Lower leg skin (tissue), 4 donors: ENCODE measurements around the gene HSD17B12. TPM values are rescaled to one million over a fixed set of nuclear protein-coding genes. Genes with fewer than 3 reads are reported as not detected.
A peak's percentile ranks its signal among the peaks of the same experiment; 100 is the strongest.

Source experiments
- DNase-seq, 2 donors: peaks; one replicate each; pipeline ENCODE4 v3.0.0-alpha.2; 2019; ENCODE audit warnings: low spot score in 2 of 2
- H3K4me3 ChIP-seq: fragments of 200-600 bp; sonication (generic); 2 replicates; pipeline ENCODE4 v1.5.1; 2017; ENCODE audit warnings: mild to moderate bottlenecking, low read depth; ENCODE audit not compliant: poor library complexity, severe bottlenecking
- CTCF ChIP-seq, 3 donors: fragments of 450-650 bp; IDR thresholded peaks; one replicate each; pipeline ENCODE4 v1.5.1; 2016; ENCODE audit warnings: antibody characterized with exemption in 3 of 3, mild to moderate bottlenecking in 3 of 3, moderate library complexity in 2 of 3
- POLR2A ChIP-seq, 2 donors: fragments of 450-650 bp; IDR thresholded peaks; one replicate each; pipeline ENCODE4 v1.6.1; 2016 to 2017; ENCODE audit warnings: antibody characterized with exemption in 2 of 2, mild to moderate bottlenecking in 1 of 2, moderate library complexity in 1 of 2
- WGBS, 2 donors: methylation state at CpG; one replicate each; pipeline ENCODE4 v1.1.5; 2018; 5-methylcytosine and 5-hydroxymethylcytosine counted together
- intact Hi-C: fragments of 100-400 bp; cut with DNase I; formaldehyde crosslinking; loops from one replicate; pipeline ENCODE4 v1.15.0; 2023; ENCODE audit warnings: low total_unique reads
- total RNA-seq, 4 donors: library from RNA; depleted of rRNA; stranded (reverse); fragments of >200 nt; gene quantifications; one replicate each; pipeline ENCODE4 v1.1.0, GENCODE V29; 2016

The HSD17B12 gene
- total RNA-seq, 4 donors from 2014 or later, result 32.0 to 69.7 (median 46.6) TPM

GRCh38 chr11:43842021-43842420, 161.5 kb downstream of the HSD17B12 start:
- intact Hi-C loops, result no loop called here
- TF ChIP-seq POLR2A (IDR thresholded peaks at IDR 0.05) (no peak), CTCF (IDR thresholded peaks at IDR 0.05) (no peak)
- 85 to 97% methylated on average over 1 of the region's 1 CpG for WGBS, 2 donors
- DNase-seq, result no peak
- no peak overlapping the region for H3K4me3 ChIP-seq

DNA sequence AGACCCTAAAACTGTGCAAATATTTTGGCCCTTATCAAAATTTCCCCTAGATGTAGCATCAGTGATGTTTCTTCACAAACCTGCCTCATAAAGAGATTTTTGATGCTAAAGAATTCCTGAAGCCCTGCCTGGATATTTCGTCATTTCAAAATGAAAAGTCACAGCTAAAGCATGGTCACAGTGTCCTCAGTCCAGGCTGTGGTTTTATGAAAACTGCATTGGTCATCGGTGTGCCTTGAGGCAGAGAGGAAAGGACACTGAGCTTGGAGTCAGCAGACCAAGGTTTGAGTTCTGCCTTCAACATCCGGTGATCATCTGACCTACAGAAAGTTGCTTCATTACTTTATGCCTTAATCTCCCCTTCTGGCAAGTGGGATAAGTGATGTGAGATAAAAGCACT, 165.3 kb downstream of the HSD17B12 start:
- no peak overlapping the region for H3K4me3 ChIP-seq
- intact Hi-C loops, result no loop called here
- WGBS, 2 donors, result 95 to 97% methylated on average over 3 of the region's 3 CpGs
- no peak for DNase-seq
- no peak for TF ChIP-seq POLR2A (IDR thresholded peaks at IDR 0.05)
- no peak for TF ChIP-seq CTCF (IDR thresholded peaks at IDR 0.05)

- 27 to 31% methylated on average over 4 of the region's 4 CpGs for WGBS, 2 donors
- H3K4me3 ChIP-seq, result no peak overlapping the region
- TF ChIP-seq POLR2A (IDR thresholded peaks at IDR 0.05) (no peak), CTCF (IDR thresholded peaks at IDR 0.05) (peak in 1 of 3 donors; percentile 17)
- intact Hi-C loops, result loop anchor here (5.0 kb wide), 1 partner anchor 295 kb away; no protein-coding TSS in a partner anchor
- peak in 1 of 2 donors; percentile 51 for DNase-seq
These were observed 171.6 kb downstream of the HSD17B12 start for GRCh38 chr11:43852057-43852636.

- no peak for DNase-seq
- TF ChIP-seq CTCF (IDR thresholded peaks at IDR 0.05), result no peak
- TF ChIP-seq POLR2A (IDR thresholded peaks at IDR 0.05), result no peak
- no peak overlapping the region for H3K4me3 ChIP-seq
- intact Hi-C loops, result loop anchor here (5.0 kb wide), 1 partner anchor 296 kb away; no protein-coding TSS in a partner anchor
These were observed 173.2 kb downstream of the HSD17B12 start for GRCh38 chr11:43853781-43854180.

GRCh38 chr11:43856993-43857392, 176.5 kb downstream of the HSD17B12 start:
- no peak for DNase-seq
- H3K4me3 ChIP-seq, result no peak overlapping the region
- 94 to 96% methylated on average over 3 of the region's 3 CpGs for WGBS, 2 donors
- intact Hi-C loops, result no loop called here
- TF ChIP-seq POLR2A (IDR thresholded peaks at IDR 0.05) (no peak), CTCF (IDR thresholded peaks at IDR 0.05) (no peak)

- TF ChIP-seq POLR2A (IDR thresholded peaks at IDR 0.05) (no peak), CTCF (IDR thresholded peaks at IDR 0.05) (no peak)
- intact Hi-C loops, result no loop called here
- WGBS, 2 donors, result 79 to 88% methylated on average over 2 of the region's 2 CpGs
- DNase-seq, result no peak
- H3K4me3 ChIP-seq, result no peak overlapping the region
These were observed 180.6 kb downstream of the HSD17B12 start for GRCh38 chr11:43861141-43861540.
